ENCODE measurements around the gene IPCEF1. TPM values are rescaled to one million over a fixed set of nuclear protein-coding genes. Genes with fewer than 3 reads are reported as not detected.

Gene IPCEF1
- polyA plus RNA-seq, 1 donor (not counting 4 experiments of a cell fraction or from before 2014, with no cell fraction given): 0.21 TPM

DNA sequence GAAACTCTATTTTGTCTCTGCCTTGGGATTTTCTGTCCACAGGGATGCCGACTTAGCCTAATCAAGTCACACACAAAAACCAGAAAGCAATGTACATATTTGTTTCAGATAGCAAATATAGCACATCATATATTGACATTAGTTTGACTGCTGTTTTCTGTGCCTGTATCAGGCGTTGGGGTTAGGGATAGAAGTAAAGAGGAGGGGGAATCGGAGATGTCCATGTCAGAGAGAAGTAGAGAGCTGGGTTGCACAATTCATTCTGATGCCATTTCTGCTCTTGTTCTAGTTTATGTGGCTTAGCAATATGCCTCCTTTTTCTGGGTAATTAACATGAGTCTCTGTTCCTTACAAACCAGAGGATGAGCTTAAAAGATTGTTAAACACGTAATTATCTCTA, 14.7 kb upstream of the IPCEF1 start:
- Histone ChIP-seq H3K27ac (ENCODE audit: control insufficient read depth, insufficient read depth, low read length) (no peak overlapping the region), H3K9me1 (ENCODE audit: control insufficient read depth, extremely low read depth, insufficient read depth, low read length) (no peaks in the 10 kb centered on the region), H4K20me1 (ENCODE audit: control insufficient read depth, extremely low read depth, insufficient read depth, low read length) (no peaks in the 10 kb centered on the region), H3K4me2 (ENCODE audit: control insufficient read depth, extremely low read depth, insufficient read depth, low read depth, low read length) (no peak overlapping the region), H3K79me2 (ENCODE audit: control insufficient read depth, insufficient read depth, low read length) (no peaks in the 10 kb centered on the region), H2AFZ (ENCODE audit: control insufficient read depth, low read length) (no peak overlapping the region), H3K9ac (ENCODE audit: control insufficient read depth, extremely low read depth, insufficient read depth, low read length) (no peak overlapping the region), H3K36me3 (ENCODE audit: control insufficient read depth in 2 of 2, extremely low read depth in 1 of 2, insufficient read depth in 2 of 2, low read length in 2 of 2) (no peaks in the 10 kb centered on the region), H3K27me3 (ENCODE audit: control insufficient read depth, extremely low read depth, insufficient read depth, low read length) (no peaks in the 10 kb centered on the region), H3K4me3 (ENCODE audit: control insufficient read depth in 2 of 3, extremely low read depth in 1 of 3, insufficient read depth in 2 of 3, low read depth in 1 of 3, low read length in 3 of 3) (no peak overlapping the region), H3K9me3 (ENCODE audit: control insufficient read depth, low read depth, low read length) (no peaks in the 10 kb centered on the region), H3K4me1 (ENCODE audit: control insufficient read depth, extremely low read depth, insufficient read depth, low read length) (peaks cover 23% of the 10 kb centered on the region)
- TF ChIP-seq CTCF (optimal IDR thresholded peaks at IDR 0.05 in 1 of 3, IDR thresholded peaks at IDR 0.05 in 1 of 3, conservative IDR thresholded peaks at IDR 0.05 in 1 of 3; ENCODE audit: extremely low read depth in 1 of 3, insufficient read depth in 2 of 3, low read length in 3 of 3) (no peak), EZH2 (IDR thresholded peaks at IDR 0.05; ENCODE audit: low read length) (no peak)
- no peak for FAIRE-seq
- DNase-seq (ENCODE audit: low read depth, low spot score): no peak
- dilution Hi-C loops (cut with MboI; ENCODE audit: extremely low pct_ligation_motif_present, low sequenced_read_pairs): no loop called here

DNA sequence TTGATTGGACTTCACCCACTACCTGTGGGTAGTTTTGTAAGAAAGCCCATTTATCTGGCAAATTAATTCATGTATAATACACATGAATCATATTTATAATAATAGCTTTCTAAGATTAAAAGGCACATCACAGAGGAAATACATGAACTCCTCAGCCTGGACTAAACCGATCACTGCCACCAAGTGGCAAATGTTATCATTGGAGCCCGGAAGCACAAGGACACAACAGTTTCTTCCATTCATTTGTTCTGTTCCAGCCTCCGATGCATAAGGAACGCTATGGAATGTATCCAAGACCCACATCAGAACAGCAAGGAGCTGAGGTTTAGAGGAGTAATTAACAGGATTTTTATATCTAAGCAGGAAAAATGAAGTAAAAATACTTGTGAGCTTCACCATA, 13.9 kb upstream of the IPCEF1 start:
- DNase-seq (ENCODE audit: low read depth, low spot score): no peak
- FAIRE-seq: peak; percentile 74
- no peaks in the 10 kb centered on the region for H3K9me3 ChIP-seq (ENCODE audit: control insufficient read depth, low read depth, low read length)
- H3K4me3 ChIP-seq (ENCODE audit: control insufficient read depth in 2 of 3, extremely low read depth in 1 of 3, insufficient read depth in 2 of 3, low read depth in 1 of 3, low read length in 3 of 3): no peak overlapping the region
- dilution Hi-C loops (cut with MboI; ENCODE audit: extremely low pct_ligation_motif_present, low sequenced_read_pairs): no loop called here
- no peak overlapping the region for H3K4me2 ChIP-seq (ENCODE audit: control insufficient read depth, extremely low read depth, insufficient read depth, low read depth, low read length)
- H3K9ac ChIP-seq (ENCODE audit: control insufficient read depth, extremely low read depth, insufficient read depth, low read length): no peak overlapping the region
- H3K4me1 ChIP-seq (ENCODE audit: control insufficient read depth, extremely low read depth, insufficient read depth, low read length): peaks cover 23% of the 10 kb centered on the region
- H3K9me1 ChIP-seq (ENCODE audit: control insufficient read depth, extremely low read depth, insufficient read depth, low read length): no peaks in the 10 kb centered on the region
- H2AFZ ChIP-seq (ENCODE audit: control insufficient read depth, low read length): peak overlapping the region; percentile 39
- H3K27ac ChIP-seq (ENCODE audit: control insufficient read depth, insufficient read depth, low read length): no peak overlapping the region
- no peaks in the 10 kb centered on the region for H3K79me2 ChIP-seq (ENCODE audit: control insufficient read depth, insufficient read depth, low read length)
- no peaks in the 10 kb centered on the region for H3K27me3 ChIP-seq (ENCODE audit: control insufficient read depth, extremely low read depth, insufficient read depth, low read length)
- no peaks in the 10 kb centered on the region for H4K20me1 ChIP-seq (ENCODE audit: control insufficient read depth, extremely low read depth, insufficient read depth, low read length)
- TF ChIP-seq EZH2 (IDR thresholded peaks at IDR 0.05; ENCODE audit: low read length) (no peak), CTCF (optimal IDR thresholded peaks at IDR 0.05 in 1 of 3, IDR thresholded peaks at IDR 0.05 in 1 of 3, conservative IDR thresholded peaks at IDR 0.05 in 1 of 3; ENCODE audit: extremely low read depth in 1 of 3, insufficient read depth in 2 of 3, low read length in 3 of 3) (peak; percentile 35 to 70 (median 45))
- H3K36me3 ChIP-seq (ENCODE audit: control insufficient read depth in 2 of 2, extremely low read depth in 1 of 2, insufficient read depth in 2 of 2, low read length in 2 of 2): no peaks in the 10 kb centered on the region

Data from keratinocyte (primary cell).